BLaER1 treated with 17β-estradiol and CSF1 and Interleukin-3, amounts not matched to agents 10 nM and 100 nM (cell line): ENCODE data around the gene STX16.
"Not testable (repeated sequence)": the region's sequence is repeated elsewhere in the genome, so short reads cannot be mapped to it uniquely, and the experiment has no call there.

Source experiments
- H3K27ac ChIP-seq, 11 experiments: shearing (Covaris generic); formaldehyde crosslinking; 2 replicates each; pipeline ENCODE4 v1.8.1; 2022
- H3K27me3 ChIP-seq, 11 experiments: shearing (Covaris generic); formaldehyde crosslinking; 2 replicates each; pipeline ENCODE4 v1.8.1; 2022
- H3K36me3 ChIP-seq, 11 experiments: shearing (Covaris generic); formaldehyde crosslinking; 2 replicates each; pipeline ENCODE4 v1.8.1; 2022
- H3K4me1 ChIP-seq, 10 experiments: shearing (Covaris generic); formaldehyde crosslinking; 2 replicates each; pipeline ENCODE4 v1.8.1; 2022
- H3K4me2 ChIP-seq, 11 experiments: shearing (Covaris generic); formaldehyde crosslinking; 2 replicates each; pipeline ENCODE4 v1.8.1; 2022
- H3K4me3 ChIP-seq, 10 experiments: shearing (Covaris generic); formaldehyde crosslinking; 2 replicates each; pipeline ENCODE4 v1.8.1; 2022
- H3K9ac ChIP-seq, 11 experiments: shearing (Covaris generic); formaldehyde crosslinking; 2 replicates each; pipeline ENCODE4 v1.8.1; 2022
- H3K9me3 ChIP-seq, 11 experiments: shearing (Covaris generic); formaldehyde crosslinking; replicated peaks in 1 of 11; 2 replicates each; pipeline ENCODE4 v1.8.1; 2022
- H4K20me1 ChIP-seq, 11 experiments: shearing (Covaris generic); formaldehyde crosslinking; 2 replicates each; pipeline ENCODE4 v1.8.1; 2022
- Cebpa-rat ChIP-seq, 11 experiments: shearing (Covaris generic); IDR thresholded peaks; 2 replicates each; pipeline ENCODE4 v1.8.1; 2022

The STX16 gene

DNA sequence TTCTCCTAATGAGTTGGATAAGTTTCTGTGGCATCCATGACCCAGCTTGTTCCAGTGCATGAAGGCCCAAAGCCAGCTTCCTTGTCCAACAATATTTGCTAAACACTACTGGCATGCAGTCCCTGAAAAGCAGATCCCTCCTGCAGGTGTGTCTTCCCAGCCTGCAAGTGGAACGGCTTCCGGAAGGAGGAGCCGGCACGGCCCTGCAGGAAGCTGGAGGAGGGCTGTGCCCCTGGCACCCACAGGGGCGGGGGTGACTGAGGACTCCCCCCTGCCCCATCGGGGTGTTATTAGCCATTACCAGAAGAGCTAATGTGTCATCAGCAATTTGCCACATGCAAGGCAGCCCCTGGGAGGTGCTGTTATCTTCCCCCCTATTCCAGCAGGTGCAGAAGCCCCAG is 68.9 kb downstream of the STX16 start:
- H3K27ac ChIP-seq = no peak overlapping the region
- no peaks in the 10 kb centered on the region for H3K9me3 ChIP-seq
- no peak overlapping the region for H3K9ac ChIP-seq
- H3K36me3 ChIP-seq = no peaks in the 10 kb centered on the region
- no peak overlapping the region for H3K4me3 ChIP-seq
- peaks cover 0 to 28% (median 7%) of the 10 kb centered on the region in 11 experiments; a peak in 6 of 22 replicates for H4K20me1 ChIP-seq
- peaks cover 0 to 28% (median 15%) of the 10 kb centered on the region in 10 experiments; a peak in 16 of 20 replicates for H3K4me1 ChIP-seq
- TF ChIP-seq Cebpa-rat (IDR thresholded peaks at IDR 0.05) = no peak
- H3K27me3 ChIP-seq = no peaks in the 10 kb centered on the region
- peak overlapping the region in 5 of 11 experiments; percentile 4 to 34 (median 20); a peak in 2 of 22 replicates for H3K4me2 ChIP-seq

DNA sequence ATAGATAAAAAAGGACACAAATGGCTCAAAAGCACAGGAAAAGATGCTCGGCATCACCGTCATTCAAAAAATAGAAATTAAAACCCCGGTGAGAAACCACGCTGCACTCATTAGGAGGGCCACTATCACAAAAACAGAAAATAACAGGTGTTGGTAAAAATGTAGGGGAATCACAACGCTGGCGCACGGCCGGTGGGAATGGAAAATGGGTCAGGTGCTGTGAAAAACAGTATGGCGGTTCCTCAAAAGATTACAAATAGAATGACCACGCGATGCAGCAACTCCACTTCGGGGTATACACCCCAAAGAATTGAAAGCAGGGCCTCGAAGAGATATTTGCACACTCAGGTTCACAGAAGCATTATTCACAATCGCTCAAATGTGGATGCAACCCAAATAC is 69.8 kb downstream of the STX16 start:
- H3K27me3 ChIP-seq = no peaks in the 10 kb centered on the region
- peaks cover 0 to 28% (median 15%) of the 10 kb centered on the region in 10 experiments; a peak in 16 of 20 replicates for H3K4me1 ChIP-seq
- H3K9me3 ChIP-seq = peaks cover 0 to 4% (median under 1%) of the 10 kb centered on the region in 11 experiments; a peak in 11 of 22 replicates
- TF ChIP-seq Cebpa-rat (IDR thresholded peaks at IDR 0.05) = no peak
- no peak overlapping the region for H3K4me2 ChIP-seq
- no peaks in the 10 kb centered on the region for H3K36me3 ChIP-seq
- no peak overlapping the region for H3K9ac ChIP-seq
- H4K20me1 ChIP-seq = peaks cover 0 to 19% (median 4%) of the 10 kb centered on the region in 11 experiments; a peak in 2 of 22 replicates
- H3K4me3 ChIP-seq = no peak overlapping the region
- H3K27ac ChIP-seq = no peak overlapping the region

DNA sequence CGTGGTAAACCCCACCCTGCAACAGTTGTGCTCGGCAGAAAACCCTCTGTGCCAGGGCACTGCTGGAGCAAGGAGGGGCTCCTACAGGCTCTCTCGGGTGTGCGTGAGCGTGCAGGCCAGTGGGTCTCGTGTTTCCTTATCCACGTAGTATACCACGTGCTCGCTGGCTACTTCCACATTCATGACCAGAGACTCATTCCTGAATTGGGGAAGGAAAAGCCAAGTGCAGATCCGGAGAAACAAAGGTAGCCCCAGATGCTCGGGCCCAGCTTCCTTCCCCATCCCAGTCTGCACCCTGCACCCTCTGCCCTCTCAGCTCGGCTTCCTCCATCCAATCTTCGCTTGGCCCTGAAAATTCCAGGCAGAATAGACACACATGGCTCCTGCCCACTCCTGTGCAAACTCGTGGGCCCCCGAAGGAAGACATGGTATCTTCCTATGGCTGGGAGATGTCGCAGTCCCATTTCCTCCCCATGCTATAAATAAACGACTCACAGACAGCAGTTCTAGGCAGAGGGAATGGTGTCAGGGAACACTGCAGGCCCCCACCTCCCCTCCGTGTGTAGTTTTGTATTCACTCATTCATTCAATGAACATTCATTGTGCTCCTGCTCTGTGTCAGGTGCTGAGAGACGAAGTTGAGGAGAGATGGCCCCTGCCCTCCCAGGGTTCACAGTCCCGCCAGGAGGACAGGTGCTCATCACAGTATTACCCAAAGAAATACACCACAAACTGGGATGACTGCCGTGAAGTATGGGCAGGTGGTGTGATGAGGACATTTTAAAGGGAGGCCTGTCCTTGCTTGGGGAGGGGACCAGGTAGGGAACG is 71.1 kb downstream of the STX16 start:
- Histone ChIP-seq H3K4me3 (no peak overlapping the region), H3K27ac (no peak overlapping the region), H3K27me3 (no peaks in the 10 kb centered on the region), H3K4me2 (no peak overlapping the region), H3K36me3 (no peaks in the 10 kb centered on the region), H3K9me3 (peaks cover 6 to 17% (median 9%) of the 10 kb centered on the region in 11 experiments; a peak in 21 of 22 replicates), H3K4me1 (peaks cover 0 to 17% (median 3%) of the 10 kb centered on the region in 10 experiments; a peak in 11 of 20 replicates), H4K20me1 (0 out of 22 replicates have a peak, but pooled peaks cover 0 to 7% (median 0%) of the 10 kb centered on the region in 11 experiments), H3K9ac (no peak overlapping the region)
- no peak for TF ChIP-seq Cebpa-rat (IDR thresholded peaks at IDR 0.05)

DNA sequence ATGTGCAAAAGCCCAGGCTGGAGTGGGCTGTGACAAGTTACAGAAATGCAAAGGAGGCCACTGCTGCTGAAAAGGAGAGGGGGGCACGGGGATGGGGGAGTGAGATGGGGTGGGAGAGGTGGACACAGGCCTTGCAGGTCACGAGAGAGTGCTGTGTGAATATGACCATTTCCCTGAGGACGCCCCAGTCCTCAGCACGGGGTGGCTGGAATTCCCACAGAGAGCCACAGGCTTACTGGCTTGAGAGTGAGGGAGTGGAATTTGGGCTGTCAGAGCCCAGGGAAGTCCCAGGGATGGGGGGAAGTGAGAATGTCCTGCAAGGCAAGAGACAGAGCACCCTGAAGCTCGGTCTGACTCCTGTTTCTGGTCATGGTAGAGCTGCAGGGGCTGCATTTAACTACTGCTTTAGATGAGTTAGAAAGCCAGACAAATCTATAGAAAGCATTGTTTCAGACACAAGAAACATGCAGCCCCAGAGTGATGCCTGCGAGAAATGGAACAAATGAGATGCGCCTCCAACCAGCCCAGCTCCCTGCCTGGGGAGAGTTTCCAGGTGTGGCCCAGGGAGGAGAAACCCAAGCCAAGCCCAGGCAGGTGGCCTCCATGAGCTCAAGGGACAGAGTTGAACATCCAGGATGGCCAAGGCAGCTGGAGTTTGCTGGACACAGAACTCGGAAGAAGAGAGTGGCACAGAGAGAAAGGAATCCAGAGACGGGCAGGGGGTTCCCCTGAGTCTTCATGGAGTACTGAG is 72.0 kb downstream of the STX16 start:
- Histone ChIP-seq H3K9me3 (peaks cover 6 to 22% (median 11%) of the 10 kb centered on the region in 11 experiments; a peak in 21 of 22 replicates), H4K20me1 (no peaks in the 10 kb centered on the region), H3K4me2 (no peak overlapping the region), H3K4me1 (peaks cover 0 to 10% (median 2%) of the 10 kb centered on the region in 10 experiments; a peak in 7 of 20 replicates), H3K27ac (no peak overlapping the region), H3K36me3 (no peaks in the 10 kb centered on the region), H3K27me3 (no peaks in the 10 kb centered on the region), H3K9ac (no peak overlapping the region), H3K4me3 (no peak overlapping the region)
- TF ChIP-seq Cebpa-rat (IDR thresholded peaks at IDR 0.05) = no peak

DNA sequence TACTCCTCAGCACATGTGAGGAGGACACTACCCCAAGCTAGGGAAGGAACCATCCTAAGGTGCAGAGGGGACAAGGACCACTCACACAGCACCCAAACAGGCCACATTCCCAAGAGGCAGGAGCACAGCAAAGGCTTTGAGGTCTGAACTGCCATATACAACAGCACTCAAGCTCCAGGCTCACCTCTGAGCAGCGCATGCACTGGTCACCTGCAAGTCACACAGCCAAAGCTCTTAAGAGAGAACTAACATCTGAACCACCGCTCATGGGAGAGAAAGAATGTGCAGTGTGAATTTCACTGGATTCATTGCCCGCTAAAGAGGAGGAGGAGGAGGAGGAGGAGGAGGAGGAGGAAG is 72.5 kb downstream of the STX16 start:
- no peak for TF ChIP-seq Cebpa-rat (IDR thresholded peaks at IDR 0.05)
- H3K27me3 ChIP-seq = no peaks in the 10 kb centered on the region
- H4K20me1 ChIP-seq = no peaks in the 10 kb centered on the region
- H3K4me1 ChIP-seq = peaks cover 0 to 10% (median 2%) of the 10 kb centered on the region in 10 experiments; a peak in 7 of 20 replicates
- no peak overlapping the region for H3K4me3 ChIP-seq
- no peak overlapping the region for H3K4me2 ChIP-seq
- peaks cover 6 to 25% (median 11%) of the 10 kb centered on the region in 11 experiments; a peak in 21 of 22 replicates for H3K9me3 ChIP-seq
- no peaks in the 10 kb centered on the region for H3K36me3 ChIP-seq
- no peak overlapping the region for H3K9ac ChIP-seq
- no peak overlapping the region for H3K27ac ChIP-seq

DNA sequence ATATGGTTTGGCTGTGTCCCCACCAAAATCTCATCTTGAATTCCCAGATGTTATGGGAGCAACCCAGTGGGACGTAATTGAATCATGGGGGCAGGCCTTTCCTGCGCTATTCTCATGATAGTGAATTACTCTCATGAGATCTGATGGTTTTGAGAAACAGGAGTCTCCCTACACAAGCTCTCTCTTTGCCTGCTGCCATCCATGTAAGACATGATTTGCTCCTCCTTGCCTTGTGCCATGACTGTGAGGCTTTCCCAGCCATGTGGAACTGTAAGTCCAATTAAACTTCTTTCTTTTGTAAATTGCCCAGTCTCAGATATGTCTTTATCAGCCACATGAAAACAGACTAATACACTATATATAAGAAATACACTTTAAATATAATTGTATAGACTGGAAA is 75.1 kb downstream of the STX16 start:
- H3K27ac ChIP-seq, H3K9ac ChIP-seq, H3K36me3 ChIP-seq, H3K4me3 ChIP-seq, H3K27me3 ChIP-seq, H3K4me2 ChIP-seq, H4K20me1 ChIP-seq, H3K4me1 ChIP-seq: not testable (repeated sequence)
- H3K9me3 ChIP-seq = peaks cover 6 to 25% (median 11%) of the 10 kb centered on the region in 11 experiments; a peak in 21 of 22 replicates
